ENCODE results near the gene KIRREL3.
A peak's percentile ranks its signal among the peaks of the same experiment; 100 is the strongest.

KIRREL3 gene

GRCh38 chr11:126890561-126890960 lies 110.0 kb downstream of the KIRREL3 start:
- H3K4me3 Mint-ChIP-seq, result no peak overlapping the region
- H3K27ac Mint-ChIP-seq, result no peak overlapping the region
- no peaks in the 10 kb centered on the region for H3K9me3 Mint-ChIP-seq
- no peaks in the 10 kb centered on the region for H3K4me1 Mint-ChIP-seq
- H3K36me3 Mint-ChIP-seq, result no peaks in the 10 kb centered on the region
- no peak for DNase-seq (ENCODE audit: low spot score in 2 of 2)
- no peak for ATAC-seq

GRCh38 chr11:126888115-126888712 lies 112.4 kb downstream of the KIRREL3 start:
- no peaks in the 10 kb centered on the region for H3K4me1 Mint-ChIP-seq
- no peak overlapping the region for H3K4me3 Mint-ChIP-seq
- ATAC-seq (no peak), DNase-seq (ENCODE audit: low spot score in 2 of 2) (no peak)
- H3K27ac Mint-ChIP-seq, result no peak overlapping the region
- no peaks in the 10 kb centered on the region for H3K9me3 Mint-ChIP-seq
- no peaks in the 10 kb centered on the region for H3K36me3 Mint-ChIP-seq

GRCh38 chr11:126886636-126887035 lies 113.9 kb downstream of the KIRREL3 start:
- no peaks in the 10 kb centered on the region for H3K9me3 Mint-ChIP-seq
- DNase-seq (ENCODE audit: low spot score in 2 of 2), result no peak
- no peak overlapping the region for H3K27ac Mint-ChIP-seq

GRCh38 chr11:126886085-126886484 lies 114.5 kb downstream of the KIRREL3 start:
- ATAC-seq (no peak), DNase-seq (ENCODE audit: low spot score in 2 of 2) (no peak)
- Mint-ChIP-seq H3K27ac (no peak overlapping the region), H3K4me3 (no peak overlapping the region), H3K36me3 (no peaks in the 10 kb centered on the region), H3K4me1 (no peaks in the 10 kb centered on the region), H3K9me3 (no peaks in the 10 kb centered on the region)

More at GRCh38 chr11:126886636-126887035, 113.9 kb downstream of the KIRREL3 start:
- Mint-ChIP-seq H3K4me1 (no peaks in the 10 kb centered on the region), H3K36me3 (no peaks in the 10 kb centered on the region), H3K4me3 (no peak overlapping the region)
- ATAC-seq, result no peak

GRCh38 chr11:126884594-126884993 lies 116.0 kb downstream of the KIRREL3 start:
- Mint-ChIP-seq H3K4me1 (no peaks in the 10 kb centered on the region), H3K4me3 (no peak overlapping the region), H3K27ac (no peak overlapping the region), H3K36me3 (no peaks in the 10 kb centered on the region), H3K9me3 (no peaks in the 10 kb centered on the region)
- ATAC-seq (no peak), DNase-seq (ENCODE audit: low spot score in 2 of 2) (no peak)

GRCh38 chr11:126884192-126884591 lies 116.4 kb downstream of the KIRREL3 start:
- DNase-seq (ENCODE audit: low spot score in 2 of 2), result no peak
- no peaks in the 10 kb centered on the region for H3K9me3 Mint-ChIP-seq
- no peak for ATAC-seq
- H3K27ac Mint-ChIP-seq, result no peak overlapping the region
- H3K4me1 Mint-ChIP-seq, result no peaks in the 10 kb centered on the region
- H3K4me3 Mint-ChIP-seq, result no peak overlapping the region
- H3K36me3 Mint-ChIP-seq, result no peaks in the 10 kb centered on the region

- H3K4me3 Mint-ChIP-seq, result no peak overlapping the region
- no peak for DNase-seq (ENCODE audit: low spot score in 2 of 2)
- no peaks in the 10 kb centered on the region for H3K9me3 Mint-ChIP-seq
- no peak overlapping the region for H3K27ac Mint-ChIP-seq
- ATAC-seq, result no peak
- no peaks in the 10 kb centered on the region for H3K36me3 Mint-ChIP-seq
- no peaks in the 10 kb centered on the region for H3K4me1 Mint-ChIP-seq
Measured at GRCh38 chr11:126880872-126881271, 119.7 kb downstream of the KIRREL3 start.

GRCh38 chr11:126879516-126879915 lies 121.1 kb downstream of the KIRREL3 start:
- ATAC-seq, result no peak
- no peaks in the 10 kb centered on the region for H3K36me3 Mint-ChIP-seq
- no peak overlapping the region for H3K27ac Mint-ChIP-seq
- H3K4me3 Mint-ChIP-seq, result no peak overlapping the region
- DNase-seq (ENCODE audit: low spot score in 2 of 2), result no peak
- H3K4me1 Mint-ChIP-seq, result no peaks in the 10 kb centered on the region
- H3K9me3 Mint-ChIP-seq, result no peaks in the 10 kb centered on the region

GRCh38 chr11:126878913-126879482 lies 121.6 kb downstream of the KIRREL3 start:
- ATAC-seq (no peak), DNase-seq (ENCODE audit: low spot score in 2 of 2) (no peak)
- Mint-ChIP-seq H3K36me3 (no peaks in the 10 kb centered on the region), H3K4me3 (no peak overlapping the region), H3K27ac (no peak overlapping the region), H3K9me3 (no peaks in the 10 kb centered on the region), H3K4me1 (no peaks in the 10 kb centered on the region)

- Mint-ChIP-seq H3K36me3 (no peaks in the 10 kb centered on the region), H3K9me3 (no peaks in the 10 kb centered on the region), H3K4me1 (no peaks in the 10 kb centered on the region), H3K4me3 (no peak overlapping the region), H3K27ac (no peak overlapping the region)
- DNase-seq (ENCODE audit: low spot score in 2 of 2) (no peak), ATAC-seq (peak; percentile 16)
Measured at GRCh38 chr11:126874831-126875230, 125.7 kb downstream of the KIRREL3 start.

- H3K4me3 Mint-ChIP-seq, result no peak overlapping the region
- no peaks in the 10 kb centered on the region for H3K4me1 Mint-ChIP-seq
- ATAC-seq (no peak), DNase-seq (ENCODE audit: low spot score in 2 of 2) (no peak)
- no peak overlapping the region for H3K27ac Mint-ChIP-seq
- H3K9me3 Mint-ChIP-seq, result no peaks in the 10 kb centered on the region
- H3K36me3 Mint-ChIP-seq, result no peaks in the 10 kb centered on the region
Measured at GRCh38 chr11:126874276-126874675, 126.3 kb downstream of the KIRREL3 start.

- ATAC-seq, result no peak
Measured at GRCh38 chr11:126871792-126872191, 128.8 kb downstream of the KIRREL3 start.

GRCh38 chr11:126870021-126870420 lies 130.5 kb downstream of the KIRREL3 start:
- no peak for ATAC-seq
- H3K4me3 Mint-ChIP-seq, result no peak overlapping the region
- DNase-seq (ENCODE audit: low spot score in 2 of 2), result no peak
- H3K27ac Mint-ChIP-seq, result no peak overlapping the region
- H3K9me3 Mint-ChIP-seq, result no peaks in the 10 kb centered on the region
- H3K4me1 Mint-ChIP-seq, result no peaks in the 10 kb centered on the region
- no peaks in the 10 kb centered on the region for H3K36me3 Mint-ChIP-seq

More at GRCh38 chr11:126871792-126872191, 128.8 kb downstream of the KIRREL3 start:
- DNase-seq (ENCODE audit: low spot score in 2 of 2), result no peak
- Mint-ChIP-seq H3K4me1 (no peaks in the 10 kb centered on the region), H3K36me3 (no peaks in the 10 kb centered on the region), H3K27ac (no peak overlapping the region), H3K4me3 (no peak overlapping the region), H3K9me3 (no peaks in the 10 kb centered on the region)

- ATAC-seq (no peak), DNase-seq (ENCODE audit: low spot score in 2 of 2) (no peak)
- Mint-ChIP-seq H3K4me1 (no peaks in the 10 kb centered on the region), H3K27ac (no peak overlapping the region), H3K36me3 (no peaks in the 10 kb centered on the region), H3K4me3 (no peak overlapping the region), H3K9me3 (no peaks in the 10 kb centered on the region)
Measured at GRCh38 chr11:126868741-126869140, 131.8 kb downstream of the KIRREL3 start.

- H3K36me3 Mint-ChIP-seq, result no peaks in the 10 kb centered on the region
- no peak overlapping the region for H3K4me3 Mint-ChIP-seq
- no peak overlapping the region for H3K27ac Mint-ChIP-seq
- DNase-seq (ENCODE audit: low spot score in 2 of 2) (no peak), ATAC-seq (no peak)
- peaks cover under 1% of the 10 kb centered on the region for H3K9me3 Mint-ChIP-seq
- H3K4me1 Mint-ChIP-seq, result peaks cover 8% of the 10 kb centered on the region
Measured at GRCh38 chr11:126864934-126865333, 135.6 kb downstream of the KIRREL3 start.

- H3K9me3 Mint-ChIP-seq, result peaks cover 3% of the 10 kb centered on the region
- H3K4me3 Mint-ChIP-seq, result no peak overlapping the region
- no peaks in the 10 kb centered on the region for H3K36me3 Mint-ChIP-seq
- ATAC-seq (no peak), DNase-seq (ENCODE audit: low spot score in 2 of 2) (no peak)
- no peak overlapping the region for H3K27ac Mint-ChIP-seq
- H3K4me1 Mint-ChIP-seq, result peaks cover 8% of the 10 kb centered on the region
Measured at GRCh38 chr11:126863294-126863997, 137.1 kb downstream of the KIRREL3 start.

All from stimulated activated effector memory CD8-positive, alpha-beta T cell treated with anti-CD3 and anti-CD28 coated beads, Interleukin-12 subunit alpha, Interleukin-12 subunit beta, amount 100 ng/mL, for 72 hours (primary cell).